Uterus (tissue), 2 donors: Measurements from ENCODE around the gene ADAMTS10.

Experiments used
- POLR2A ChIP-seq, 2 donors: fragments of 450-650 bp; IDR thresholded peaks; one replicate each; pipeline ENCODE4 v1.6.1; 2016; ENCODE audit warnings: antibody characterized with exemption in 2 of 2, mild to moderate bottlenecking in 1 of 2, moderate library complexity in 1 of 2
- TF ChIP-seq, protein P1 (sequence below), 4 experiments: fragments of 200-600 bp in 2 of 4; fragments of 450-650 bp in 2 of 4; sonication (generic) in 2 of 4; IDR thresholded peaks; one replicate each; pipeline ENCODE4 v1.5.1; 2016 to 2019; ENCODE audit warnings: antibody characterized with exemption in 4 of 4, mild to moderate bottlenecking in 2 of 4, moderate library complexity in 1 of 4

GRCh38 chr19:8659905-8660304 is 49.4 kb upstream of the ADAMTS10 start:
- TF ChIP-seq, protein P1, sequence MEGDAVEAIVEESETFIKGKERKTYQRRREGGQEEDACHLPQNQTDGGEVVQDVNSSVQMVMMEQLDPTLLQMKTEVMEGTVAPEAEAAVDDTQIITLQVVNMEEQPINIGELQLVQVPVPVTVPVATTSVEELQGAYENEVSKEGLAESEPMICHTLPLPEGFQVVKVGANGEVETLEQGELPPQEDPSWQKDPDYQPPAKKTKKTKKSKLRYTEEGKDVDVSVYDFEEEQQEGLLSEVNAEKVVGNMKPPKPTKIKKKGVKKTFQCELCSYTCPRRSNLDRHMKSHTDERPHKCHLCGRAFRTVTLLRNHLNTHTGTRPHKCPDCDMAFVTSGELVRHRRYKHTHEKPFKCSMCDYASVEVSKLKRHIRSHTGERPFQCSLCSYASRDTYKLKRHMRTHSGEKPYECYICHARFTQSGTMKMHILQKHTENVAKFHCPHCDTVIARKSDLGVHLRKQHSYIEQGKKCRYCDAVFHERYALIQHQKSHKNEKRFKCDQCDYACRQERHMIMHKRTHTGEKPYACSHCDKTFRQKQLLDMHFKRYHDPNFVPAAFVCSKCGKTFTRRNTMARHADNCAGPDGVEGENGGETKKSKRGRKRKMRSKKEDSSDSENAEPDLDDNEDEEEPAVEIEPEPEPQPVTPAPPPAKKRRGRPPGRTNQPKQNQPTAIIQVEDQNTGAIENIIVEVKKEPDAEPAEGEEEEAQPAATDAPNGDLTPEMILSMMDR (IDR thresholded peaks at IDR 0.05) = no peak
- no peak for TF ChIP-seq POLR2A (IDR thresholded peaks at IDR 0.05)
